ENCODE measurements around the gene TBC1D20. TPM values are rescaled to one million over a fixed set of nuclear protein-coding genes. Genes with fewer than 3 reads are reported as not detected.
A peak's percentile ranks its signal among the peaks of the same experiment; 100 is the strongest.

TBC1D20 gene
- total RNA-seq, 1 experiment from 2014 or later = 18.7 TPM

GRCh38 chr20:437787-438486 is 24.4 kb downstream of the TBC1D20 start:
- BruUV-seq (replicated peaks) = no TSS peak
- Mint-ChIP-seq H3K36me3 (ENCODE audit: insufficient read depth, unreplicated experiment) (peaks cover 84% of the 10 kb centered on the region), H3K4me1 (ENCODE audit: low read depth, unreplicated experiment) (peaks cover 9% of the 10 kb centered on the region), H3K27ac (ENCODE audit: unreplicated experiment) (no peak overlapping the region), H3K9me3 (ENCODE audit: low read depth, unreplicated experiment) (no peaks in the 10 kb centered on the region), H3K27me3 (ENCODE audit: unreplicated experiment) (no peaks in the 10 kb centered on the region), H3K4me3 (ENCODE audit: low read depth, unreplicated experiment) (no peak overlapping the region)
- TF ChIP-seq CTCF (IDR thresholded peaks at IDR 0.05; ENCODE audit: unreplicated experiment) = no peak
- intact Hi-C loops (cut with micrococcal nuclease; ENCODE audit: unreplicated experiment) = no loop called here
- DNase-seq = no peak
- CTCF ChIA-PET = no interaction called here

GRCh38 chr20:436476-436875 is 25.9 kb downstream of the TBC1D20 start:
- DNase-seq = no peak
- CTCF ChIA-PET = no interaction called here
- intact Hi-C loops (cut with micrococcal nuclease; ENCODE audit: unreplicated experiment) = no loop called here
- TF ChIP-seq CTCF (IDR thresholded peaks at IDR 0.05; ENCODE audit: unreplicated experiment) = no peak
- Mint-ChIP-seq H3K27me3 (ENCODE audit: unreplicated experiment) (no peaks in the 10 kb centered on the region), H3K36me3 (ENCODE audit: insufficient read depth, unreplicated experiment) (peaks cover 87% of the 10 kb centered on the region), H3K4me3 (ENCODE audit: low read depth, unreplicated experiment) (no peak overlapping the region), H3K9me3 (ENCODE audit: low read depth, unreplicated experiment) (no peaks in the 10 kb centered on the region), H3K4me1 (ENCODE audit: low read depth, unreplicated experiment) (peaks cover 9% of the 10 kb centered on the region), H3K27ac (ENCODE audit: unreplicated experiment) (peak overlapping the region; percentile 23)
- TSS peak; percentile 14 for BruUV-seq (replicated peaks)

- BruUV-seq (replicated peaks) = no TSS peak
- Mint-ChIP-seq H3K36me3 (ENCODE audit: insufficient read depth, unreplicated experiment) (peaks cover 87% of the 10 kb centered on the region), H3K27me3 (ENCODE audit: unreplicated experiment) (no peaks in the 10 kb centered on the region), H3K27ac (ENCODE audit: unreplicated experiment) (peak overlapping the region; percentile 23), H3K4me1 (ENCODE audit: low read depth, unreplicated experiment) (peaks cover 9% of the 10 kb centered on the region), H3K4me3 (ENCODE audit: low read depth, unreplicated experiment) (no peak overlapping the region), H3K9me3 (ENCODE audit: low read depth, unreplicated experiment) (no peaks in the 10 kb centered on the region)
- DNase-seq = no peak
- CTCF ChIA-PET = no interaction called here
- TF ChIP-seq CTCF (IDR thresholded peaks at IDR 0.05; ENCODE audit: unreplicated experiment) = no peak
- intact Hi-C loops (cut with micrococcal nuclease; ENCODE audit: unreplicated experiment) = no loop called here
Observed at GRCh38 chr20:435558-435957, 26.8 kb downstream of the TBC1D20 start.

GRCh38 chr20:434661-435419 is 27.5 kb downstream of the TBC1D20 start:
- no peak for DNase-seq
- peaks cover 87% of the 10 kb centered on the region for H3K36me3 Mint-ChIP-seq (ENCODE audit: insufficient read depth, unreplicated experiment)
- no peak for TF ChIP-seq CTCF (IDR thresholded peaks at IDR 0.05; ENCODE audit: unreplicated experiment)
- H3K27me3 Mint-ChIP-seq (ENCODE audit: unreplicated experiment) = no peaks in the 10 kb centered on the region
- H3K4me3 Mint-ChIP-seq (ENCODE audit: low read depth, unreplicated experiment) = no peak overlapping the region
- H3K4me1 Mint-ChIP-seq (ENCODE audit: low read depth, unreplicated experiment) = peaks cover 9% of the 10 kb centered on the region
- CTCF ChIA-PET = no interaction called here
- intact Hi-C loops (cut with micrococcal nuclease; ENCODE audit: unreplicated experiment) = no loop called here
- BruUV-seq (replicated peaks) = TSS peak; percentile 11
- H3K27ac Mint-ChIP-seq (ENCODE audit: unreplicated experiment) = peak overlapping the region; percentile 80
- H3K9me3 Mint-ChIP-seq (ENCODE audit: low read depth, unreplicated experiment) = no peaks in the 10 kb centered on the region
